HEK293 (cell line): ENCODE results near the gene ZFP36.

Experiments
- GLIS1 ChIP-seq: fragments of 450-650 bp; formaldehyde crosslinking; IDR thresholded peaks from 2 replicates; pipeline ENCODE4 v1.5.1; 2016; ENCODE audit warnings: missing biosample characterization, missing genetic modification characterization
- HOXC10 ChIP-seq: sonication (generic); formaldehyde crosslinking; IDR thresholded peaks from 2 replicates; pipeline ENCODE4 v1.8.1; 2023; ENCODE audit warnings: mild to moderate bottlenecking, missing genetic modification reagents
- OVOL3 ChIP-seq: fragments of 450-650 bp; formaldehyde crosslinking; IDR thresholded peaks from 2 replicates; pipeline ENCODE4 v1.5.1; 2016; ENCODE audit warnings: missing biosample characterization, missing genetic modification characterization
- REST ChIP-seq: fragments of 450-650 bp; formaldehyde crosslinking; IDR thresholded peaks from 2 replicates; pipeline ENCODE4 v1.5.1; 2016; ENCODE audit warnings: missing biosample characterization, missing genetic modification characterization
- ZFP3 ChIP-seq: fragments of 450-650 bp; formaldehyde crosslinking; IDR thresholded peaks from 2 replicates; pipeline ENCODE4 v1.5.1; 2016; ENCODE audit warnings: low read depth, missing biosample characterization, missing genetic modification characterization
- ZNF274 ChIP-seq, 2 experiments: fragments of 200-500 bp in 1 of 2; fragments of 450-650 bp in 1 of 2; sonication (Bioruptor generic) in 1 of 2; formaldehyde crosslinking in 1 of 2; IDR thresholded peaks; 2 replicates each; pipeline versions ENCODE4 v1.5.1 to v1.6.1; 2014 to 2016; ENCODE audit warnings: borderline replicate concordance in 1 of 2, inconsistent platforms in 1 of 2, low read length in 1 of 2, missing biosample characterization in 1 of 2, missing genetic modification characterization in 1 of 2
- ZNF837 ChIP-seq: fragments of 450-650 bp; formaldehyde crosslinking; IDR thresholded peaks from 2 replicates; pipeline ENCODE4 v1.5.1; 2016; ENCODE audit warnings: missing biosample characterization, missing genetic modification characterization
- TF ChIP-seq, protein P1 (sequence below): fragments of 450-650 bp; formaldehyde crosslinking; IDR thresholded peaks from 2 replicates; pipeline ENCODE4 v1.5.1; 2016; ENCODE audit warnings: missing biosample characterization, missing genetic modification characterization
- TF ChIP-seq, protein P2 (sequence below): fragments of 450-650 bp; formaldehyde crosslinking; IDR thresholded peaks from 2 replicates; pipeline ENCODE4 v1.5.1; 2016; ENCODE audit warnings: missing biosample characterization, missing genetic modification characterization, borderline replicate concordance
- TF ChIP-seq, protein P3 (sequence below): fragments of 450-650 bp; formaldehyde crosslinking; IDR thresholded peaks from 2 replicates; pipeline ENCODE4 v1.5.1; 2016; ENCODE audit warnings: missing biosample characterization, missing genetic modification characterization
- TF ChIP-seq, protein P4 (sequence below): fragments of 450-650 bp; IDR thresholded peaks from 2 replicates; pipeline ENCODE4 v1.5.1; 2018; ENCODE audit warnings: missing biosample characterization, missing genetic modification characterization

DNA sequence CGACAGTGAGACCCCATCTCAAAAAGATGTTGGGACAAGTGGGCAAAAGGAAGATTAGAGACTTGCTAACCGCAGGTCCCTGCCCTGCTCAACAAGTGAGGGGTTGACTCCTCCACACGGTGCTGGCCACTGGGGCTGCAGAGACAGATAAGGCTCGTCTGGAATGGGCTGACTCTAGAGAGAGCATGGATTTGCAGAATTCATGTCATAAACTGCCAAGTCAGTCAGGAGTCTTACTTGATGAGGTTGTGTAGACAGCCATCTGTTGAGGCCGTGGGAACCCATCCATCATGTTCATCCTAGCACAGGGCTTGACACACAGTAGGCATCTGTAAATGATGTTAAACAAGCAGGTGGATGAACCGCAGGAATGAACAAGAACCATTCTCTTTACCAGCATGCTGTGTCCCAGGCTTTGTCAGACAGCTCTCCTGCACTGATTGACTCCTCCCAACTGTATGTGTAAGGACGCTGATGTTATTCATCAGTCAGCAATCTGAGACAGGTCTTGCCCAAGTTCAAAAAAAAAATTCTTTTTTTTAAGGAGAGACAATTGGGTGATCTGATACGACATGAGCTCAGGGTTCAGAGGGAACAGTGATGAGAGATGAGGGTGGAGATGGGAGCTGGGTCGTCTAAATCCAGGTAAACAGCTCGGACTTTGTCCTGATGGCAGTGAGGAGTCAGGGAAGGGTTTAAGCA, 24.6 kb upstream of the ZFP36 start:
- TF ChIP-seq, protein P1, sequence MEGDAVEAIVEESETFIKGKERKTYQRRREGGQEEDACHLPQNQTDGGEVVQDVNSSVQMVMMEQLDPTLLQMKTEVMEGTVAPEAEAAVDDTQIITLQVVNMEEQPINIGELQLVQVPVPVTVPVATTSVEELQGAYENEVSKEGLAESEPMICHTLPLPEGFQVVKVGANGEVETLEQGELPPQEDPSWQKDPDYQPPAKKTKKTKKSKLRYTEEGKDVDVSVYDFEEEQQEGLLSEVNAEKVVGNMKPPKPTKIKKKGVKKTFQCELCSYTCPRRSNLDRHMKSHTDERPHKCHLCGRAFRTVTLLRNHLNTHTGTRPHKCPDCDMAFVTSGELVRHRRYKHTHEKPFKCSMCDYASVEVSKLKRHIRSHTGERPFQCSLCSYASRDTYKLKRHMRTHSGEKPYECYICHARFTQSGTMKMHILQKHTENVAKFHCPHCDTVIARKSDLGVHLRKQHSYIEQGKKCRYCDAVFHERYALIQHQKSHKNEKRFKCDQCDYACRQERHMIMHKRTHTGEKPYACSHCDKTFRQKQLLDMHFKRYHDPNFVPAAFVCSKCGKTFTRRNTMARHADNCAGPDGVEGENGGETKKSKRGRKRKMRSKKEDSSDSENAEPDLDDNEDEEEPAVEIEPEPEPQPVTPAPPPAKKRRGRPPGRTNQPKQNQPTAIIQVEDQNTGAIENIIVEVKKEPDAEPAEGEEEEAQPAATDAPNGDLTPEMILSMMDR (tag by site-specific recombination): no peak
- TF ChIP-seq HOXC10 (no peak), ZNF837 (tag by site-specific recombination) (no peak), GLIS1 (tag by site-specific recombination) (no peak), ZFP3 (tag by site-specific recombination) (no peak), OVOL3 (tag by site-specific recombination) (no peak), ZNF274 (IDR thresholded peaks at IDR 0.05; ENCODE audit: low read length) (no peak), ZNF274 (tag by site-specific recombination; IDR thresholded peaks at IDR 0.05; ENCODE audit: borderline replicate concordance) (no peak), REST (tag by site-specific recombination) (no peak)
- TF ChIP-seq, protein P2, sequence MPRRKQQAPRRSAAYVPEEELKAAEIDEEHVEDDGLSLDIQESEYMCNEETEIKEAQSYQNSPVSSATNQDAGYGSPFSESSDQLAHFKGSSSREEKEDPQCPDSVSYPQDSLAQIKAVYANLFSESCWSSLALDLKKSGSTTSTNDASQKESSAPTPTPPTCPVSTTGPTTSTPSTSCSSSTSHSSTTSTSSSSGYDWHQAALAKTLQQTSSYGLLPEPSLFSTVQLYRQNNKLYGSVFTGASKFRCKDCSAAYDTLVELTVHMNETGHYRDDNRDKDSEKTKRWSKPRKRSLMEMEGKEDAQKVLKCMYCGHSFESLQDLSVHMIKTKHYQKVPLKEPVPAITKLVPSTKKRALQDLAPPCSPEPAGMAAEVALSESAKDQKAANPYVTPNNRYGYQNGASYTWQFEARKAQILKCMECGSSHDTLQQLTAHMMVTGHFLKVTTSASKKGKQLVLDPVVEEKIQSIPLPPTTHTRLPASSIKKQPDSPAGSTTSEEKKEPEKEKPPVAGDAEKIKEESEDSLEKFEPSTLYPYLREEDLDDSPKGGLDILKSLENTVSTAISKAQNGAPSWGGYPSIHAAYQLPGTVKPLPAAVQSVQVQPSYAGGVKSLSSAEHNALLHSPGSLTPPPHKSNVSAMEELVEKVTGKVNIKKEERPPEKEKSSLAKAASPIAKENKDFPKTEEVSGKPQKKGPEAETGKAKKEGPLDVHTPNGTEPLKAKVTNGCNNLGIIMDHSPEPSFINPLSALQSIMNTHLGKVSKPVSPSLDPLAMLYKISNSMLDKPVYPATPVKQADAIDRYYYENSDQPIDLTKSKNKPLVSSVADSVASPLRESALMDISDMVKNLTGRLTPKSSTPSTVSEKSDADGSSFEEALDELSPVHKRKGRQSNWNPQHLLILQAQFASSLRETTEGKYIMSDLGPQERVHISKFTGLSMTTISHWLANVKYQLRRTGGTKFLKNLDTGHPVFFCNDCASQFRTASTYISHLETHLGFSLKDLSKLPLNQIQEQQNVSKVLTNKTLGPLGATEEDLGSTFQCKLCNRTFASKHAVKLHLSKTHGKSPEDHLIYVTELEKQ: no peak
- TF ChIP-seq, protein P3, sequence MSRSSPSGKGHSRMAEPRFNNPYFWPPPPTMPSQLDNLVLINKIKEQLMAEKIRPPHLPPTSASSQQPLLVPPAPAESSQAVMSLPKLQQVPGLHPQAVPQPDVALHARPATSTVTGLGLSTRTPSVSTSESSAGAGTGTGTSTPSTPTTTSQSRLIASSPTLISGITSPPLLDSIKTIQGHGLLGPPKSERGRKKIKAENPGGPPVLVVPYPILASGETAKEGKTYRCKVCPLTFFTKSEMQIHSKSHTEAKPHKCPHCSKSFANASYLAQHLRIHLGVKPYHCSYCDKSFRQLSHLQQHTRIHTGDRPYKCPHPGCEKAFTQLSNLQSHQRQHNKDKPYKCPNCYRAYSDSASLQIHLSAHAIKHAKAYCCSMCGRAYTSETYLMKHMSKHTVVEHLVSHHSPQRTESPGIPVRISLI (tag by site-specific recombination): peak; percentile 60; the same call in 1 of the 2 replicates
- TF ChIP-seq, protein P4, sequence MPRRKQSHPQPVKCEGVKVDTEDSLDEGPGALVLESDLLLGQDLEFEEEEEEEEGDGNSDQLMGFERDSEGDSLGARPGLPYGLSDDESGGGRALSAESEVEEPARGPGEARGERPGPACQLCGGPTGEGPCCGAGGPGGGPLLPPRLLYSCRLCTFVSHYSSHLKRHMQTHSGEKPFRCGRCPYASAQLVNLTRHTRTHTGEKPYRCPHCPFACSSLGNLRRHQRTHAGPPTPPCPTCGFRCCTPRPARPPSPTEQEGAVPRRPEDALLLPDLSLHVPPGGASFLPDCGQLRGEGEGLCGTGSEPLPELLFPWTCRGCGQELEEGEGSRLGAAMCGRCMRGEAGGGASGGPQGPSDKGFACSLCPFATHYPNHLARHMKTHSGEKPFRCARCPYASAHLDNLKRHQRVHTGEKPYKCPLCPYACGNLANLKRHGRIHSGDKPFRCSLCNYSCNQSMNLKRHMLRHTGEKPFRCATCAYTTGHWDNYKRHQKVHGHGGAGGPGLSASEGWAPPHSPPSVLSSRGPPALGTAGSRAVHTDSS (tag by site-specific recombination): no peak
